Right cardiac atrium (tissue), 5 donors: ENCODE measurements around the gene IFIT1. TPM values are rescaled to one million over a fixed set of nuclear protein-coding genes. Genes with fewer than 3 reads are reported as not detected.
"Not testable (repeated sequence)": the region's sequence is repeated elsewhere in the genome, so short reads cannot be mapped to it uniquely, and the experiment has no call there.

Source experiments
- ATAC-seq, 2 donors: fragments of 200-7000 bp; cut with Tn5 transposase; one replicate each; pipeline versions ENCODE4 v1.8.0 to v1.9.1; 2020; ENCODE audit warnings: moderate library complexity in 2 of 2, mild to moderate bottlenecking in 1 of 2
- DNase-seq, 3 donors: peaks; one replicate each; pipeline ENCODE4 v3.0.0-alpha.2; 2020
- H3K27ac ChIP-seq: one replicate; pipeline ENCODE4 v1.5.1; 2013; ENCODE audit warnings: mild to moderate bottlenecking, low read length, control low read depth, moderate library complexity
- H3K27me3 ChIP-seq: one replicate; pipeline ENCODE4 v1.6.1; 2013; ENCODE audit not compliant: control insufficient read depth, insufficient read depth
- H3K4me1 ChIP-seq: one replicate; pipeline ENCODE4 v1.6.1; 2013; ENCODE audit warnings: low read length; ENCODE audit not compliant: control insufficient read depth, insufficient read depth
- H3K4me3 ChIP-seq: one replicate; pipeline ENCODE4 v1.5.1; 2013; ENCODE audit warnings: low read length, control low read depth
- H3K9me3 ChIP-seq: one replicate; pipeline ENCODE4 v1.6.1; 2013; ENCODE audit warnings: low read length; ENCODE audit not compliant: control insufficient read depth
- WGBS: extraction: QIAGEN DNeasy Blood & Tissue Kit; methylation state at CpG from one replicate; pipeline ENCODE4 v1.1.7; 2013; 5-methylcytosine and 5-hydroxymethylcytosine counted together
- intact Hi-C, 4 donors: fragments of 100-400 bp; cut with DNase I; formaldehyde crosslinking; loops; one replicate each; pipeline versions ENCODE4 v1.11.0 to v1.14.0; 2022 to 2023
- polyA plus RNA-seq: library from polyadenylated mRNA; stranded (reverse); fragments of 200-250 nt; gene quantifications from one replicate; pipeline ENCODE4 v1.2.3, GENCODE V29; 2013
- total RNA-seq, 4 donors: library from RNA; stranded (reverse); fragmentation: NEBNext Ultra II Directional; extraction: Animal tissue kit (Norgen Biotek cat#: 25700); gene quantifications; one replicate each; pipeline ENCODE4 v1.2.1, GENCODE V29; 2021
- donor health status: healthy with polysubstance abuse.
- donor health status: DM: no; HTN: yes; CAD: no.
- donor health status: DM: no; HTN: no; CAD: no.
- donor health status: DM: no; HTN: yes; CAD: no; lungs with severe emphysema.
- donor health status: DM: yes; HTN: yes; CAD: no.

IFIT1 gene
- total and polyA plus RNA-seq, 5 donors, result 12.6 to 41.2 (median 29.6) TPM

DNA sequence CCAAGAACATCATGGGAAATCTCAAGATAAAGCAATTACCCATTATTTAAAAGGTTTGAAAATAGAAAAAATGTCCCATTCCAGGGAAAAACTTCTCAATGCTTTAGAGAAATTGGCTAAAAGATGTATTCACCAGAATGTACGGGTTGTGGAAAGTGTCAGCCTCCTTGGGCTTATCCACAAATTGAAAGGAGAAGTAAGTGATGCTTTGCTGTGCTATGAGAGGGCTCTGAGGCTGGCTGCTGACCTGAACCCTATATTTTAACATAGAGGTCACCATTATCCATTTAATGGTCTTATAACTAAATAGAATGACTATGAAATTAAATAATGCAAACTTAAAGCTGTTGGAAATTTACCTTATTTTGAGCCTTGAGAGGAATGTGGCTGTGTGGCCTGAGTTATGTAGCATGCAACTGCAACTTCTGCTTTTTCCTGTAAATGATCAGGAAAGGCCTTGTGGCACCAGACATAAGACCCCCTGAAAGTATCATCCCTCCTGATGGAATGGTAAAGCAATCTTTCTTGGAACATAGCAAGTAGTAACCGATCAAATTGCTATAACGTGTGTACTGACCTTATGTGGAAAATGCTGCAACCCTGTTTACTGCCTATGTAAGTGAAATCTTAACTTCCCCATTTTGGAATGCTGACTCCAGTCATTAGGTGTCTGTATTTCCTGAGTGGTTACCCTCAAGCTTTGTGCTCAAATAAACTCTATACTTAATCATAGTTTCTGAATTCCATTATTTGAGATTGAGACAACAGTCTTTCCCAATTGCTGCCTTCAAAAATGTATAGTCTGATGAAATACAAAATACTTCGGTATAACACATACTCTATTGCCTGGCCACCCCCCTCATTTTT is 7.7 kb upstream of the IFIT1 start:
- WGBS, result 80% methylated on average over 4 of the region's 4 CpGs
- H3K4me1 ChIP-seq, result no peaks in the 10 kb centered on the region
- ATAC-seq, result peak; percentile 28 to 48
- DNase-seq, result no peak
- H3K27me3 ChIP-seq, result no peaks in the 10 kb centered on the region
- intact Hi-C loops, result no loop called here
- H3K27ac ChIP-seq, result no peak overlapping the region
- no peak overlapping the region for H3K4me3 ChIP-seq
- H3K9me3 ChIP-seq, result no peaks in the 10 kb centered on the region

DNA sequence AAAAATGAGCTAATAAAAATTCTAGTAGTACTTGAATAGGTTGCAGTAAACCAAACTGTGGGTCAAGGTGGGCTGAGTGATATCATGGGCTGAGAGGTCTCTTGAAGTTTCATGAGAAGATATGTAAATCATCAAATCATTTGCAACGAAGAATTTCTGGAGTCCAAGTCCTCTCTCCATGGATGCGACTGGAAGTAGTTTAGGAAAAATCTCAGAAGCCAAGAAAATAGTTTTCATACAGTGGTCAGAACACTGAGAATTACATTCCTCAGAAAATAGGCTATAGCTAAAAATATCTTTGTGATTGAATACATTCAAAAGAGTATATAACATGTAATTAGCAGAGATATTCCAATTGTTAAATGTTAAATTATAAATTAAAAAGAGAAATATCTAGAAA is 3.6 kb upstream of the IFIT1 start:
- Histone ChIP-seq H3K4me3 (no peak overlapping the region), H3K27me3 (no peaks in the 10 kb centered on the region), H3K4me1 (no peaks in the 10 kb centered on the region), H3K9me3 (no peaks in the 10 kb centered on the region), H3K27ac (no peak overlapping the region)
- ATAC-seq, result no peak
- DNase-seq, result no peak
- WGBS, result 50% methylated on average over 2 of the region's 2 CpGs
- intact Hi-C loops, result no loop called here

DNA sequence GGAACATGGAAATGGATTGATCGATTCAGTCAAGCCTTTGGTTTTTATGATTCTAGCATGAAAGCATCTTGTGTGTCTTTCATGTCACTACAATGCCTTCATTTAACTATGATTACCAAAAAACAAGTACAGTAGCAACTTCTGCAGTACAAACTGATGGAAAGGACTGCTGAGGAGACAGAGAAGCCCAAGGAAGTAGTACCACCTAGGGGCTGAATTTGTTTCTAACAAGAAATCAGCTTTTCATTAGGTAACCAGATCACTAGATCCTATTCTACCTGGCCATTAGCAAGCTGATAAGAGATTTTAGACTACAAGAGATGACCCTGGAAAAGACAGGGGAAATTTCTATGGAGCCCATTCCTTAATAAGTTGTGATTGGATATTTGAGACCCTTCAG is 3.2 kb upstream of the IFIT1 start:
- intact Hi-C loops, result no loop called here

DNA sequence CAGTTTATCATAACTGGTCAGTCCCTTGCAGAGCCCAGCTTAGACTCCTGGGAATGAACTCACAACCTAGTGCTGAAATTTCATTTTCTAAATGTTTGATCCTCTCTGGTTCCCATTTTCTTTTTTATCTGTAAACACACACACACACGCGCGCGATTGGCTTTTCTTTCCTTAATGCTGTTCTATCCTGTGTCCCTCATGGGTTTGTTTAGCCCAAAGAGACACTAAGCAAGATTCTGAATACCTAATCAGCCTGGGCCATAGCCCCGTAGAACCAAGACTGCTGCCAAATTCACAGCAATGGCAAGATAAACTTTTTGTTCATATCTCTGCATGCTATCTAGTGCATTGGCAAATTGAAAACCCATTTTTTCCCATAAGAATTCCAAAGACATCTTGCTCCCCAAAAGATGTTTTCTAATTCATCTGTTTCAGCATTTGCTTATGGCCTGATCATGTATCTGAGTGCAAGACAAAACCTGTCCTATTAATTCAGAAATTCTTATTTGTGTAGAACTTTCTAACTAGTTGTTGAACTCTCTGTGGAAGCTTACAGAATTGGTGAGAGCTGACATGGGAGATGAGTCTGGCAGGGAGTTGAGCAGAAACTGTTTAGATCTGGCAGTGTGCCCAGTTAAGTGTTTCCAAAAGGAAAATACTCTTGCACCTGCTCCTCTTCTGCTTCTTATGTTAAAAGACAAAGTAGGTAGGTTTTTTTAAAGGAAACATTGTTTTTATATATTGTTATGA is 1.8 kb upstream of the IFIT1 start:
- 62% methylated on average over 5 of the region's 5 CpGs for WGBS
- no peak for DNase-seq
- peaks cover 2% of the 10 kb centered on the region for H3K4me1 ChIP-seq
- intact Hi-C loops, result loop anchor here in 1 of 4 donors (5.0 kb wide), 1 partner anchor 133 kb away; no protein-coding TSS in a partner anchor
- H3K27ac ChIP-seq, result peak overlapping the region; percentile 35
- H3K27me3 ChIP-seq, result no peaks in the 10 kb centered on the region
- no peak for ATAC-seq
- H3K4me3 ChIP-seq, result no peak overlapping the region
- H3K9me3 ChIP-seq, result no peaks in the 10 kb centered on the region

More for the DNA sequence above, 3.2 kb upstream of the IFIT1 start:
- no peak overlapping the region for H3K27ac ChIP-seq
- H3K9me3 ChIP-seq, result no peaks in the 10 kb centered on the region
- no peaks in the 10 kb centered on the region for H3K27me3 ChIP-seq
- H3K4me3 ChIP-seq, result no peak overlapping the region
- 63% methylated on average over 1 of the region's 1 CpG for WGBS
- no peak for DNase-seq
- H3K4me1 ChIP-seq, result no peaks in the 10 kb centered on the region
- ATAC-seq, result no peak

DNA sequence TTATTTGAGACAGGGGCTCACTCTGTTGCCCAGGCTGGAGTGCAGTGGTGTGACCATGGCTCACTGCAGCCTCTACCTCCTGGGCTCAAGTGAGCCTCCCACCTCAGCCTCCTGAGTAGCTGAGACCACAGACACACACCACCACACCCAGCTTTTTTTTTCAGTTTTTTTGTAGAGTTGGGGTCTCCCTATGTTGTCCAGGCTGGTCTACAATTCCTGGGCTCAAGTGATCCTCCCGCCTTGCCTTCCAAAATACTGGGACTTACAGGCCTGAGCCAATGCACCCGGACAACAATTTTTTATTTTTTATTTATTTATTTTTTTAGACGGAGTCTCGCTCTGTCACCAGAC is 1.2 kb upstream of the IFIT1 start:
- intact Hi-C loops, result loop anchor here in 1 of 4 donors (5.0 kb wide), 1 partner anchor 134 kb away; no protein-coding TSS in a partner anchor
- not testable (repeated sequence) for H3K4me3 ChIP-seq, H3K27ac ChIP-seq, H3K9me3 ChIP-seq, DNase-seq, ATAC-seq, H3K27me3 ChIP-seq, H3K4me1 ChIP-seq
- 94% methylated on average over 4 of the region's 4 CpGs for WGBS

DNA sequence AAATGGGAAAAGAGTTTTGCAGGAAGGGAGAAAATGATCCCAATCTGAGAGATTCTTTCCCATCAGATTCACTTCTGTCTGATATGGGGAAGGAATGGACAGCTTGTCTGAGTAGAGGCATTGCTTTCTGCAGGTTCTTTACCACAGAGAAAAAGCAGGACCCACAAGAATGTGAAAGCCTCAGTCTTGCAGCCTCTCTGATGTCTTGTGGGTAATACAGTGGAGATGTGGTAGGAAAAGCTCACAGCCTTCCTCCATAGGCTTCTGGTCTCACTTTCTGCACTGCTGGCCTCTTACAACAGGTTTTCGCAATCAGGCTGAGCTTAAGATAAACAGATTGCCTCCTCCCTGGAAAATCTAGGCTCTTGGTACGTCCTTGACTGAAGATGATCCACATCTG is 551 bp downstream of the IFIT1 start:
- peaks cover 2% of the 10 kb centered on the region for H3K4me1 ChIP-seq
- DNase-seq (no peak), ATAC-seq (peak; percentile 73 to 78)
- no peaks in the 10 kb centered on the region for H3K27me3 ChIP-seq
- intact Hi-C loops, result loop anchor here in 1 of 4 donors (5.0 kb wide), 1 partner anchor 136 kb away; no protein-coding TSS in a partner anchor
- H3K27ac ChIP-seq, result peak overlapping the region; percentile 92
- WGBS, result 4% methylated on average over 2 of the region's 2 CpGs
- H3K9me3 ChIP-seq, result no peaks in the 10 kb centered on the region
- peak overlapping the region; percentile 91 for H3K4me3 ChIP-seq

DNA sequence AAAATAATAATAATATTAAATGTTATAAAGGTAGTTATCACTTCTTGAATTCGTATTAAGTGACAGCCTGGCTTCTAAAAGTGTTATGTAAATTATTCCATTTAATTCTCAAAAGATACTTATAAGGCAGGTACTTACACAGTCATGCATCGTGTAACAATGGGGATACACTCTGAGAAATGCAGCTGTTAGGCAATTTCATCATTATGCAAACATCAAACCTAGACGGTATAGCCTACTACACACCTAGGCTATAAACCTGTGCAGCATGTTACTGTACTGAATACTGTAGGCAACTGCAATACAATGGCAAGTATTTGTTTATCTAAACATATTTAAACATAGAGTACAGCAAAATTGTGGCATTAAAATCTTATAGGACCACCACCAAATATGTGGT is 1.5 kb downstream of the IFIT1 start:
- H3K27ac ChIP-seq, result no peak overlapping the region
- H3K4me3 ChIP-seq, result peak overlapping the region; percentile 91
- no peaks in the 10 kb centered on the region for H3K27me3 ChIP-seq
- DNase-seq (no peak), ATAC-seq (no peak)
- 29% methylated on average over 3 of the region's 3 CpGs for WGBS
- H3K4me1 ChIP-seq, result peaks cover 2% of the 10 kb centered on the region
- intact Hi-C loops, result loop anchor here in 1 of 4 donors (5.0 kb wide), 1 partner anchor 137 kb away; no protein-coding TSS in a partner anchor
- no peaks in the 10 kb centered on the region for H3K9me3 ChIP-seq

DNA sequence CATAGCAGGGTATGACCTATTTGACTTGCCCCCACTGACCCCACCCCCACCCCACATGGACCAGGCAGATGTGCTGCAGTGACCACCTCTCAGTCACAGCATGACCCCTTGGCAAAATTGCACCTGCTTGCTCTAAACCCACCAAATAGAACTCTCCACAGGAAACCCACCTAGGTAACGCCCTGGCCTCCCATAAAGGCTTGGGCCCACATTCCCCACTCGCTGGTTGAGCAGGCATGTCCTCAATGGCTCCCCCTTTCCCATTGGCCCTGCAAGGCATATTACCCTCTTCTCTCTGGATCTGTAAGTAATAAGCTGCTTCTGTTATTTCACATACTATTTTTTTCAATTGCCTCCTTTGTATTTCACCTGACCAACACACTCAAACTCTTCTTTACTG is 2.7 kb downstream of the IFIT1 start:
- WGBS, result 97% methylated on average over 2 of the region's 2 CpGs

DNA sequence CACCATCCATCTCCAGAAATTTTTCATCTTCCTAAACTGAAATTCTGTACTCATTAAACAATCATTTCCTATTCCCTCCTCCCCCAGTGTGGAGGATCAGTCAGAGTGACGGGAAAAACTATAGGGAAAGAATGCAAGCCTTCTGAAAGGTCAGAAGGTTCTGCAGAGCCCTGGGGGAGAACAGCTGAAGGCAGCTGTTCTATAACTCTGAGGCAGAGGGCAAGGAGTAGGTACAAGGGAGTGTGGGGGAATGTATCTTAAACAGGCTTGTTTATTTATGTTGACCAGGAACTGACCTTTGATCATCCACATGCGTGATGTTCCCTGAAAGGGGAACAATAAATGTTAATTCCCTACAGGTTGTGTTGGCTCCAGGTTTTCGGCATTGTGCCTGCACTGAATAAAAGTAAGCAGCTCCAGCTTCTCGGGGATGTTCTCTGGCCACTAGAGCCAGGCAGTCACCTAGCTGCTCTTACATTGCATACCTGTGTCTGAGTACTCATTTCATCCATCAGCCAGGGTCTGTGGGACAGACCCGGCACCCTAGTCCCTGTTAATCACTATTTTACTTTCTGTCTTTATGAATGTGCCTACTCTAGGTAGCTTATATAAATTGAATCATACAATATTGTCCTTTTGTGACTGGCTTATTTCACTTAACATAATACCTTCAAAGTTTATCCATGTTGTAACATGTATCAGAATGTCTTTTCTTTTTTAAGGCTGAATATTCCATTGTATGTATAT is 5.8 kb downstream of the IFIT1 start:
- Histone ChIP-seq H3K9me3 (no peaks in the 10 kb centered on the region), H3K4me1 (peaks cover 2% of the 10 kb centered on the region), H3K4me3 (no peak overlapping the region), H3K27me3 (no peaks in the 10 kb centered on the region), H3K27ac (peak overlapping the region; percentile 9)
- ATAC-seq (no peak), DNase-seq (no peak)
- WGBS, result 64% methylated on average over 5 of the region's 5 CpGs
- intact Hi-C loops, result no loop called here

More for the DNA sequence above, 2.7 kb downstream of the IFIT1 start:
- ATAC-seq (no peak), DNase-seq (no peak)
- intact Hi-C loops, result no loop called here
- Histone ChIP-seq H3K27me3 (no peaks in the 10 kb centered on the region), H3K27ac (no peak overlapping the region), H3K4me1 (peaks cover 2% of the 10 kb centered on the region), H3K9me3 (no peaks in the 10 kb centered on the region), H3K4me3 (no peak overlapping the region)

DNA sequence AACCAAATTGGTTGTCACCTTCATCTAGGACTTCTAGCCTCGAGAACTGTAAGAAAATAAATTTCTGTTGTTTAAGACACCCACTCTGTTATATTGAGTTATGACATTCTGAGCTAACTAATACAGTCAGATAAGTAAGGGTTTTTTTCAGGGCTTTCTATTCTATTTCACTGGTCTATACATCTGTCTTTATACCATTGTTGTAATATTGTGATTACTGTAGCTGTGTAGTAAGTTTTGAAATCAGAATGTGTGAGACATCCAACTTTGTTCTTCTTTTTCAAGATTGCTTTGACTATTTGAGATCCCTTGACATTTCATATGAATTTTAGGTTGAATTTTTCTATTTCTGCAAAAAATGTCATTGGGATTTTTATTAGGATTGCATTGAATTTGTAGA is 7.5 kb downstream of the IFIT1 start:
- intact Hi-C loops, result no loop called here
- H3K9me3 ChIP-seq, result no peaks in the 10 kb centered on the region
- no peak for ATAC-seq
- DNase-seq, result no peak
- no peak overlapping the region for H3K4me3 ChIP-seq
- peaks cover 4% of the 10 kb centered on the region for H3K4me1 ChIP-seq
- H3K27me3 ChIP-seq, result no peaks in the 10 kb centered on the region
- no peak overlapping the region for H3K27ac ChIP-seq
- WGBS, result 81% methylated on average over 1 of the region's 1 CpG
